Cerebellar cortex (tissue), 1 donor: ENCODE measurements around the gene DCN.

Source experiments
- DNase-seq: peaks from one replicate; pipeline ENCODE4 v3.0.0-alpha.2; 2015; ENCODE audit warnings: low spot score

Gene DCN

GRCh38 chr12:91100906-91101305, 81.7 kb downstream of the DCN start:
- no peak for DNase-seq

GRCh38 chr12:91099836-91100235, 82.8 kb downstream of the DCN start:
- DNase-seq = no peak

GRCh38 chr12:91099341-91099740, 83.3 kb downstream of the DCN start:
- no peak for DNase-seq

GRCh38 chr12:91098941-91099340, 83.7 kb downstream of the DCN start:
- no peak for DNase-seq

- DNase-seq = no peak
Measured at GRCh38 chr12:91098461-91098860, 84.2 kb downstream of the DCN start.

- no peak for DNase-seq
Measured at GRCh38 chr12:91094957-91095356, 87.7 kb downstream of the DCN start.

- DNase-seq = no peak
Measured at GRCh38 chr12:91094032-91094662, 88.5 kb downstream of the DCN start.

- no peak for DNase-seq
Measured at GRCh38 chr12:91093341-91093740, 89.3 kb downstream of the DCN start.

GRCh38 chr12:91091916-91092715, 90.5 kb downstream of the DCN start:
- DNase-seq = no peak
